G401 (cell line): ENCODE data around the gene SCMH1. TPM values are rescaled to one million over a fixed set of nuclear protein-coding genes. Genes with fewer than 3 reads are reported as not detected.

ENCODE experiments used
- DNase-seq: peaks from one replicate; pipeline ENCODE4 v3.0.0-alpha.2; 2015; ENCODE audit warnings: low spot score
- in situ Hi-C: cut with HindIII; loops from 2 replicates; pipeline ENCODE4 v1.10.0; 2016; ENCODE audit warnings: low sequenced_read_pairs, mixed read lengths
- total RNA-seq: library from RNA; depleted of rRNA; stranded (reverse); fragments of >200 nt; shearing (Covaris generic); gene quantifications from 2 replicates; pipeline ENCODE4 v1.2.3, GENCODE V29; 2014

SCMH1 gene
- total RNA-seq, 1 experiment from 2014 or later: 39.7 TPM

DNA sequence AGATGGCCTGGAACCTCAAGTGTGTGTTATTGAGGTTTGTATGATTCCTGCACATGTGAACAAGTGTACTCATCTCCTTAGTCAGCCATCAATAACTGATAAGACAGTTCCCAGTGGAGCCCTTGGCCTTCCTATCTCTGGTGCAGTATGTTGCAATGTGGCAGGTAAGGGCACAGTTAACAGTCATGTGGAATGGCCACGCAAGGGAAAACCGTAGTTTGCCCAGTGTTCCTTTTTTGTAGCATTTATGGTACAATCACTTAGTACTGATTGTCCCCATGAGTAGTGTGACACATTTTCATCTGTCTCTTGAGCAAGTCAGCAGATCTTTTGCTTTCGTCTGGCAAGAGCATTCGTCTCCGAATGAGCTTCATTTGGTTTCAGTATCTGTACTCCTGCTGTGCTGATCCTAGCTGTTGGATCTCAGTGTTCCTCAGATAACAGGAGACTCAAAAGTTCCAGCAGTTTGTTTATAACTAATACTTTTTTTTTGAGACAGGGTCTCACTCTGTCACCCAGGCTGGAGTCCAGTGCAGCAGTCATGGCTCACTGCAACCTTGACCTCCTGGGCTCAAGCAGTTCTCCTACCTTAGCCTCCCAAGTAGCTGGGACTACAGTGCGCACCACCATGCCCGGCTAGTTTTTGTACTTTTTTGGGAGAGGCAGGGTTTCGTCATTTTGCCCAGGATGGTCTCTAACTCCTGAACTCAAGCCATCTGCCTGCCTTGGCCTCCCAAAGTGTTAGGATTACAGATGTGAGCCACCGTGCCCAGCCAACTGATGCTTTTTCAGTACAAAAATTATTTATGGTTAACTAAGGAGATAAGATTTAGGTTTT lies 254.4 kb downstream of the SCMH1 start:
- in situ Hi-C loops: no loop called here
- no peak for DNase-seq

DNA sequence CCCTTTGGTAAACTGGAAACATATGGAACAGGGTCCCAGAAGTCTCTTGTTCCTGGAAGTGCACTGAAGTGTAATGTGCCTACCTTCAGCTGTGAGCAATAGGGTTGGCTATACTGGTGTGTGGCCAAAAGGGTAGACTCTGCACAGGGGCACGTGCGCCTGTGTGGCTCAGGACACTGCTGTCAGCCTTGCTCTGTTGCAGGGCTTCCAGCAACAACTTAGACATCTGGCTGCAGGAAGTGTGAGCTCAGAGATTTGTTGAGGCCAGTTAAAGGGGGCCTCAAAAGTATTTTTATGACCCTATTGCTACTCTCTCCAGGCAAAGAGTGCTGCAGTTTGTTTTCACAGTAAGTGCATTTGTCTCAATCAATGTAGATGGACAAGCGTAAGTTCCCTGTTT lies 255.2 kb downstream of the SCMH1 start:
- in situ Hi-C loops: no loop called here
- no peak for DNase-seq

DNA sequence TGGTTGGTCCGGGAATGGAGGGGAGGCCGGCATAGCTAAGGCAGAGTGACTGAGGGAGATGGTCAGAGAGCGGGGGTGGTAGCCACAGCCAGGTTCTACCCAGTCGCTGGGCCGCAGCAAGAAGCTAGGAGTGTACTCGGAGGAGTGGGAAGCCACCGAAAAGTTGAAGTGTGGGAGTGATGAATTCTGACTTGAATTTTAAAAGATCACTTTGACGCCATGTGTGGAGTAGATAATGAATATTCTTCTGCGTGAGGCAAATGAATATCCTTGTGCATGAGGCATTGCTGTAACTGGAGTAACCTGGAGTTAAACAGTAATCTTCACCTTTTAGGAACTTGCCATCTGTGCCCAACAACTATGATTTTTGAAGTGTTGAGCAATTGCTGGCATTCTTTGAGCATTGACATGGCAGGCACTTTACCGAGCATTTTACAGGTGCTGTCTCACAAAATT lies 255.8 kb downstream of the SCMH1 start:
- DNase-seq: no peak
- in situ Hi-C loops: no loop called here

DNA sequence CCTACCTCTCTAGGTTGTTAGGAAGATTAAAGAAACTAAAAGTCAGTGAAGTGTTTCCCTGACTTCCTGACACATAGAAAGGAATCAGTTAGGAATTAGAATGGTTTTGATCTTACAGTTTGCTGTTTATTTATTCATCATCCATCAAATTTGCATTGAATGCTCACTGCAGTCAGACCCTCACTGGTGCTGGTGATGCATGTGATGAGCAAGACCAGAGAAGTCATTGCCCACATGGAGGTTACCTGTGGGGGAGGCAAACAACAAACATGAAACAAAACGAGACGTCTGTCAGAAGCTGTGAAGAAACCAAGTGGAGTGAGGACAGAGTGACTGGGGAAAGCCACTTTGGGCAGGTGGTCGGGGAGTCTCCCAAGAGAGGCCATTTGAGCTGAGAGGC lies 256.2 kb downstream of the SCMH1 start:
- in situ Hi-C loops: no loop called here
- DNase-seq: no peak

DNA sequence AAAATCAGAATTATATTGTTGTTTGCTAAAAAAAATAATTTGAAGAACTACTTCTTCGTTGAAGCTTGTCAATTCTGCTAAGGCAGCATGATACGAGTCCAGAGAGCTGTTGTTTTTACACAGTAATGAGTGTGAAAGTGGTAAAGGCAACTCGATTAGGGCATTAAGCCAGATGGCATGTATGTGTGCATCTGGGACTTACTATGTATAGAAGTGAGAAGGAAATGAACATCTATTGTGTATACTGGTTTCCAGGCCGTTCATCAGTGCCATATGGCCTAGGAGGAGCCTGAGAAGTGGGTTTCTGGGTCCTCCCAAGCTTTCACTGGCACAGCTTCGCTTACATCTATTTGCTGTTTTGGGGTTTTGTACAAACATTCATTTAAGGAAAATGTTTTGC lies 256.9 kb downstream of the SCMH1 start:
- DNase-seq: peak; percentile 23
- in situ Hi-C loops: no loop called here

DNA sequence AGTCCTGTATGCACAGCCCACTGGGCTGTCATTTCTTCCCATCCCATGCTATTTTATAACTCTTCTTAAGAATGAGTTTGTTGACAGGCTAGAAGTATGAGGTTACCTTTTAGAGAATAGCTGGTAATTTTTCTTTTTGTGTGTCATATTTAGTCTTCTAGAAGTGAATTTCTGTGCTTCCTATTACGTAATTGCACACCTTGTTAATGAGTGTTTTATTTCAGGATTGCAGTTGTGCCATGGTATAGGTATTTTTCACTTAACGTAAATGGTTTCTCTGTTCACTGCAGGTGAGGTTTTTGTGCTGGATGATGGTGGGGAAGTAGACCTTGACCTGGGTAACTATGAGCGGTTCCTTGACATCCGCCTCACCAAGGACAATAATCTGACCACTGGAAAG lies 257.6 kb downstream of the SCMH1 start:
- DNase-seq: no peak
- in situ Hi-C loops: no loop called here

DNA sequence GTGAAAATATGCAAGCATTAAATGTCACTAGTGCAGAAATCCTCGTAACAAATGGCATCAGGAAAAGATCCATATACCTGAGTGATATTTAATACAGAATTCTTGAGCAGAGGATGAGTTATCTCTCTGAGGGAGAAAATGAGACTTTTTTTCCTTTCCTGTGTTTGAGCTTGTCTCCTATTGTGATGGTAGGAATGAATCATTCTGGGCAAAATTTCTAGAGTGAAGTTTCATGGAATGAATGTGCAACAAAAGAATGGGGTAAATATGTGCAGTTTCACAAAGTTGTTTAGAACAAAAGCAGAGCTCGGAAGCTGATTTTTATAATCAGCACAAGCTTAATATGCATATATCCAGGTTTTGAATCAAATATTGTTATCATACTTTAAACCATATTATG lies 258.0 kb downstream of the SCMH1 start:
- DNase-seq: no peak
- in situ Hi-C loops: no loop called here

DNA sequence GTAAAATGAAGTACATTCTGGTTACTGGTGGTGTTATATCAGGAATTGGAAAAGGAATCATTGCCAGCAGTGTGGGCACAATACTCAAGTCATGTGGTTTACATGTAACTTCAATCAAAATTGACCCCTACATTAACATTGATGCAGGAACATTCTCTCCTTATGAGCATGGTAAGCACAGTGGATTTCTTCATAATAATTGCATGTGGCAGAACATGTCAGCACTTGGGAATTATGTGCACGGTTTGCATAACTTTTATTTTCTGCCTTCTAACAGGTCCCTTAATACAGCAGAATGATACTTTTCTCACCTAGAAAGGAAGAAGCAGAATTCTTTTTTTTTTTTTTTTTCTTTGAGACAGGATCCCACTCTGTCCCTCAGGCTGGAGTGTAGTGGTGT lies 258.8 kb downstream of the SCMH1 start:
- in situ Hi-C loops: no loop called here

DNA sequence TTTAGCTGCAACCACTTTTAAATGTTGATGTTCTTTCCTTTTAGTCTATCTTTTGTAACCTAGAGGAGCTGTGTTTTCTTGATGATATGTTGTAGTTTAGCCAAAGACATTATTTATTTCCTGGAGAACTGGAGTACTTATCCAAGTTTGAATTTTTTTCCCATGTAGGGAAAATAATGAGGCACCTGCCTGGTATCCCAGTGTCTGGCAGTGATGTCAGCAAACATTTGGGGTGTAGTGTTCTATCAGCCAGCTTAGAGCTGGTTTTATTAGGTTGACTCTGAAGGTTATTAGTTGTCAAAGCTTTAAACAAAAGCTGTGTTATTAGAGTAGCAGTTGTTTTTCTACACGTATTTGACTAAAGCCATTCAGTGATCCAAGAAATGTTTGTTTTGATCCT lies 259.4 kb downstream of the SCMH1 start:
- no peak for DNase-seq
- in situ Hi-C loops: no loop called here

More for the DNA sequence above, 258.8 kb downstream of the SCMH1 start:
- DNase-seq: no peak

DNA sequence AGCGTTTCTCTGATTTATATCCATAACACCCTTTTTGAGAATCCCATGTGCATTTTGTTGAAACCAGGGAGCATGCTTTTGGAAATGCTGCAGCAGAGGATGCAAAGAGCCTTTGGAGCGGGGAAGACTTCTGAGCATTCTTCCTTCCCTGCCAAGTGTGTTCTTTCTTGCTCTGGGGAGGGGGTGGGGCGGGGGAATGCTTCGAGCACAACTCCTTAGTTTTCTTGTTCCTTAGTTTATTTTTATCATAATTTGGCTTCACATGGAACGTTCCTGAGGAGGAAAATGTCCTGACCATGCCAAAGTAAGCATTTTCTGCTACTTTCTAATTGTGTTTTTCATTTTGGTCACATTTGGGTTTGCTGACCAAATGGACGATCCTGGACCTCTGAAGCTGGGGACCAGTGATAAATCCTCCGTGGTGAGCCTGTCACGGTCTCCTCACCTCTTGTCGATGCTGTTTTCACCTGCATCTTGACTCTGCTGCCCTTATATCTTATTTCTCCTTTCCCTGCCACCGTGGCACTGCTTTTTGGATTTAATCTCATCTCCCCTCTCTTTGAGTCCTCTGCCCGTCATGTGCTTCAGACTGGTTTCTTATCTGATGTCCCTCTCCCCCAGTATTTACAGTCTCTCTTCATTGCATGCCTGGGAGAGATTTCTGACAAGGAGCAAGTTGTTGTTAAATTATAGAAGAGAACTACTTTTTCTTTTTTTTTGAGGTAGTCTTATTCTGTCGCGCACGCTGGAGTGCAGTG lies 260.2 kb downstream of the SCMH1 start:
- in situ Hi-C loops: no loop called here
- no peak for DNase-seq

DNA sequence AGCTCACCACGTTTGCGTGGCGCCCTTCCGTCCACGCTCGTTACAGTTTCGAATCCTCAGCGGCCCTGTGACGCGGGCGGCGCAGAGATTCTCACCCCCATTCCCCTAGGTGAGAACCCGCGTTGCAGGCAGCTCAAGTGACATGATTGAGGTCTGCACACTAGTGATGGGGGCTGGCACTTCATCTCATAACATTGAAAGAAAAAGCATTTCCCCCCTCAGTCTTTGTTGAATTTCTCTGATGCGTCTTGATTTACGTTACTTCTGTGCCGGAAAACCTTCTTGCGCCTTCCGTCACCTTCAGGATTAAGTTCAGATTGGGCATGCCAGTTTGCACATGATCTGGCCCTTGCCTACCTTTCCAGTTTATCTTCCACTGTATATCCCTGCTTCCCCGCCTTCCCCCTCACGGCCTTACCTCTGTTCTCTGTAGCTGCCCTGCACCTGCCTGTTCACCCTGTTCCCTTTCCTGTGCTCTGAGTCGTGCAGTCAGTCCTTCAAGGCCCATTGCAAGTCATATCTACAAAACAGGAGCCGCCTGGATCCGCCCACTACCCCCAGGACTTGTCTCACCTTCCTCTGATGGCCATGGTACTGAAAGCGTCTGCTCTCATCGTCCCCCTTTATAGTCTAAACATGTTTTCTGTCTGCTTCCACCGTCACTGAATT lies 261.5 kb downstream of the SCMH1 start:
- peak; percentile 40 for DNase-seq
- in situ Hi-C loops: no loop called here

DNA sequence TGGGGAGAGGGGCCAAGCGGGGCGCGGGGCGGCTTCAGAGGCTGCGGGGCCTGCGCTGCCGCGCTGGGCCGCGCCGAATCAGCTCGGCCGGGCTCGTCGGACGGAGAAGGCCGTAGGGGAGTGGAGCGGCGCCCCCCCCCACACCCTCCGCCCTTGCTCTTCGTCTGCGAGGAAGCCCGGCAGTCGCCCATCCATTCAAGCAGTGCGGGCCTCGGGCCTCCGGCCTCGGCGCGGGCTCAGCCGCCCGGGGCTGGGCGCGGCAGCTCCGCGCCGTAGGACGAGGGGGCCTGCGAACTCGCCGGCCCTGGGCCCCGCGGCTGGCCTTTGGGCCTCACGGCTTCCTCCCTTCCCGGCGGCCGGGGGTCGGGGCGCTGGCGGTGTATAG lies 262.0 kb downstream of the SCMH1 start:
- DNase-seq: no peak
- in situ Hi-C loops: no loop called here

DNA sequence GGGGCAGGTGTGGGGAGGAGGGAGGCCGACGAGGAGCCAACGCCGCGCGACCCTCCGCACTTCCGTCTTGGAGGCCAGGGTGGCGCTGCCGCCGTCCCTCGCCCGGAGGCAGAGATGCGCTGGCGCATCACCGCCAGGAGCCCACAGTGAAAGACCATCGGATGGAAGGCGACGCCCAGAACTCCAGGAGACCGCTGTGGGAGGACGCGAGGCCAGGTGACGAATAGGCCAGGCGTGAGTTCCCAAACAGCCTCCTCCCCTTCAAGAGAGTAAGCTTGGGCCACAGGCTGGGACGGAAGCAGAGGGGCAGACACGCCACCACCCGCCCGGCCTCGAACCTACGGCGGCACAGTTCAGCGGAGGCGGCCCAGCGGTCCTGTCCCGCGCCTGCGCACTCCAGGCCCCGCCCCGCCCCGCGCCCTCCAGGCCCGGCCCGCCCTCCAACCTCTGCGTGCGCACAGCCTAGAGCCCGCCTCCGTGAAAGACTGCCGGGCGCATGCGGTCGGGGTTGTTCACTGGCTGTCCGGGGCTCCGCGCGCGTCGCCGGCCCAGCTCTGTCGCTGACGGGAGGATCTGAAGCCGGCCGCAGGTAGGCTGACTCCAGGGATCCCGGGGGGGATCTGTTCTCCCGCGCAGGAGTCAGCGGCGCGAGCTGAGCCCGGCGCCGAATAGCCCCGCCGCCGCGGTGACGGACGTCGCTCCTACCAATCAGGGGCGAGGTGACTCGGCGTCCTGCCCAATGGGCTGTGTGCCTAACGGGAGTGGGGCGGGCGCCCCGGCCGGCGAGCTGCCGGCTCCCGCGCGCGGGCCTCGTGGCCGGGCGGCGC lies 262.7 kb downstream of the SCMH1 start, which contains the start of gene CTPS1:
Gene CTPS1 (plus strand): TSS at position 456 of the 827 bp plus-strand sequence. CDS start 3,595 bp downstream, outside the sequence.
- in situ Hi-C loops: no loop called here
- peak; percentile 93 for DNase-seq

DNA sequence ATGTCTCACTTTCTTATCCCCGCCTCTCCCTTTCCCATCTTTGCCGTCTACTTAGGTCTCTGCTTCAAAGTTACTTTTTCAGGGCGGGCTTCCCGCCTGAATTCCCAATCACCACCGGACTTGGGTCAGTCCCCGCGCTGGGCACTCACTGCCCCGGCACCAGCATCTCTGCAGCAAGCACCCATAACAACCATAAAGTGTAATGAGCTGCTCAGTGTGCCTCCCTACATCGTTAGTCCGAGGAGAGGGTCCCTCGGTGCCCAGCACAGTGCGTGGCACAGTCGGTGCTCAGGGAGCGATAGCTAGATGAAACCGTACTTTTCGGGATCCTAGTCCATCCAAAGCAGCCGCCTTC lies 263.2 kb downstream of the SCMH1 start:
- no peak for DNase-seq
- in situ Hi-C loops: no loop called here

DNA sequence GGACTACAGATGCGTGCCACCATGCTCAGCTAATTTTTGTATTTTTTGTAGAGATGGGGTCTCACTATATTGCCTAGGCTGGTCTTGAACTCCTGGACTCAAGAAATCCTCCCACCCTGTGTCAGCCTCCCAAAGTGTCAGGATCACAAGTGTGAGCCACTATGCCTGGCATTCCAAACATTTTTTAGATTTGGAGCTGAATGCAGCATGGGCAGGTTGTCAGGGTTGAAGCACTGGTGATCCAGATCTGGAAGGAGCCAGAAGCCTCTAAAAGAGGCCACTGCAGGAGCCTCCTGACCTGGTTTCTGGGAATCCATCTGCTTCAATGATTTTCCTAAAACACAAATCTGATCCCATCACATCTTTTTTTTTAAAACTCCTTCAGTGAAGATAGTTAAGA lies 264.4 kb downstream of the SCMH1 start:
- in situ Hi-C loops: no loop called here
- no peak for DNase-seq
